Calu3 (cell line): ENCODE results near the gene PDLIM5. TPM values are rescaled to one million over a fixed set of nuclear protein-coding genes. Genes with fewer than 3 reads are reported as not detected.
A peak's percentile ranks its signal among the peaks of the same experiment; 100 is the strongest.

Source experiments
- BruUV-seq: library from RNA; stranded (reverse); fragments of 400-500 nt; replicated peaks from 2 replicates; lab custom pipeline; 2021; lab: Mats Ljungman, UMichigan
- CTCF ChIA-PET: fragments of 300-600 bp; sonication (Branson Sonifier 250); formaldehyde crosslinking; loops from one replicate; lab custom pipeline; 2022; ENCODE audit warnings: antibody characterized with exemption; lab: Charles Lee
- DNase-seq: peaks from one replicate; pipeline ENCODE4 v3.0.0; 2022
- H3K27ac Mint-ChIP-seq: one replicate; pipeline ENCODE4 v1.8.0; 2022; ENCODE audit warnings: mixed read lengths; ENCODE audit not compliant: unreplicated experiment
- H3K27me3 Mint-ChIP-seq: one replicate; pipeline ENCODE4 v1.8.0; 2022; ENCODE audit warnings: mixed read lengths; ENCODE audit not compliant: unreplicated experiment
- H3K36me3 Mint-ChIP-seq: one replicate; pipeline ENCODE4 v1.8.0; 2022; ENCODE audit warnings: mild to moderate bottlenecking, moderate library complexity, mixed read lengths; ENCODE audit not compliant: insufficient read depth, unreplicated experiment
- H3K4me1 Mint-ChIP-seq: one replicate; pipeline ENCODE4 v1.8.0; 2022; ENCODE audit warnings: mild to moderate bottlenecking, low read depth, mixed read lengths; ENCODE audit not compliant: unreplicated experiment
- H3K4me3 Mint-ChIP-seq: one replicate; pipeline ENCODE4 v1.8.0; 2022; ENCODE audit warnings: mild to moderate bottlenecking, low read depth, moderate library complexity, mixed read lengths; ENCODE audit not compliant: unreplicated experiment
- H3K9me3 Mint-ChIP-seq: one replicate; pipeline ENCODE4 v1.8.0; 2022; ENCODE audit warnings: low read depth, mixed read lengths; ENCODE audit not compliant: unreplicated experiment
- intact Hi-C: fragments of 100-400 bp; cut with micrococcal nuclease; formaldehyde crosslinking; loops from one replicate; pipeline ENCODE4 v1.10.0; 2022; ENCODE audit not compliant: unreplicated experiment
- total RNA-seq: library from RNA; stranded (reverse); gene quantifications from 2 replicates; pipeline ENCODE4 v1.2.3, GENCODE V29; 2022
- TF ChIP-seq, protein P1 (sequence below): fragments of 200-600 bp; IDR thresholded peaks from one replicate; pipeline ENCODE4 v1.8.0; 2022; ENCODE audit warnings: antibody characterized with exemption; ENCODE audit not compliant: unreplicated experiment

The PDLIM5 gene
- total RNA-seq, 1 experiment from 2014 or later, result 122 TPM

GRCh38 chr4:94650134-94650495 is 198.4 kb downstream of the PDLIM5 start:
- Mint-ChIP-seq H3K4me3 (no peak overlapping the region), H3K27me3 (no peaks in the 10 kb centered on the region), H3K36me3 (peaks cover 23% of the 10 kb centered on the region), H3K4me1 (peaks cover 23% of the 10 kb centered on the region), H3K27ac (peak overlapping the region; percentile 71), H3K9me3 (no peaks in the 10 kb centered on the region)
- intact Hi-C loops, result no loop called here
- TF ChIP-seq, protein P1, sequence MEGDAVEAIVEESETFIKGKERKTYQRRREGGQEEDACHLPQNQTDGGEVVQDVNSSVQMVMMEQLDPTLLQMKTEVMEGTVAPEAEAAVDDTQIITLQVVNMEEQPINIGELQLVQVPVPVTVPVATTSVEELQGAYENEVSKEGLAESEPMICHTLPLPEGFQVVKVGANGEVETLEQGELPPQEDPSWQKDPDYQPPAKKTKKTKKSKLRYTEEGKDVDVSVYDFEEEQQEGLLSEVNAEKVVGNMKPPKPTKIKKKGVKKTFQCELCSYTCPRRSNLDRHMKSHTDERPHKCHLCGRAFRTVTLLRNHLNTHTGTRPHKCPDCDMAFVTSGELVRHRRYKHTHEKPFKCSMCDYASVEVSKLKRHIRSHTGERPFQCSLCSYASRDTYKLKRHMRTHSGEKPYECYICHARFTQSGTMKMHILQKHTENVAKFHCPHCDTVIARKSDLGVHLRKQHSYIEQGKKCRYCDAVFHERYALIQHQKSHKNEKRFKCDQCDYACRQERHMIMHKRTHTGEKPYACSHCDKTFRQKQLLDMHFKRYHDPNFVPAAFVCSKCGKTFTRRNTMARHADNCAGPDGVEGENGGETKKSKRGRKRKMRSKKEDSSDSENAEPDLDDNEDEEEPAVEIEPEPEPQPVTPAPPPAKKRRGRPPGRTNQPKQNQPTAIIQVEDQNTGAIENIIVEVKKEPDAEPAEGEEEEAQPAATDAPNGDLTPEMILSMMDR, result no peak
- no peak for DNase-seq
- CTCF ChIA-PET, result no interaction called here
- BruUV-seq, result no TSS peak

- H3K36me3 Mint-ChIP-seq, result peaks cover 23% of the 10 kb centered on the region
- TF ChIP-seq, protein P1, result no peak
- no TSS peak for BruUV-seq
- peak overlapping the region; percentile 44 for H3K4me3 Mint-ChIP-seq
- no peaks in the 10 kb centered on the region for H3K9me3 Mint-ChIP-seq
- peaks cover 23% of the 10 kb centered on the region for H3K4me1 Mint-ChIP-seq
- no peak for DNase-seq
- no peaks in the 10 kb centered on the region for H3K27me3 Mint-ChIP-seq
- CTCF ChIA-PET, result no interaction called here
- intact Hi-C loops, result no loop called here
- peak overlapping the region; percentile 71 for H3K27ac Mint-ChIP-seq
These were observed 198.9 kb downstream of the PDLIM5 start for GRCh38 chr4:94650690-94651089.

GRCh38 chr4:94653095-94653649 is 201.4 kb downstream of the PDLIM5 start:
- DNase-seq, result no peak
- Mint-ChIP-seq H3K27ac (no peak overlapping the region), H3K4me1 (peaks cover 23% of the 10 kb centered on the region), H3K36me3 (peaks cover 10% of the 10 kb centered on the region), H3K27me3 (no peaks in the 10 kb centered on the region), H3K9me3 (no peaks in the 10 kb centered on the region), H3K4me3 (no peak overlapping the region)
- intact Hi-C loops, result no loop called here
- TF ChIP-seq, protein P1, result no peak
- no TSS peak for BruUV-seq
- CTCF ChIA-PET, result interaction anchor here (0.5 kb wide), 1 partner anchor 362 kb away, joined by 3 read pairs; no protein-coding TSS in a partner anchor

- Mint-ChIP-seq H3K36me3 (peaks cover 14% of the 10 kb centered on the region), H3K4me3 (no peak overlapping the region), H3K4me1 (peaks cover 21% of the 10 kb centered on the region), H3K27me3 (no peaks in the 10 kb centered on the region), H3K27ac (no peak overlapping the region), H3K9me3 (no peaks in the 10 kb centered on the region)
- CTCF ChIA-PET, result no interaction called here
- no TSS peak for BruUV-seq
- DNase-seq, result no peak
- TF ChIP-seq, protein P1, result no peak
- intact Hi-C loops, result no loop called here
These were observed 202.4 kb downstream of the PDLIM5 start for GRCh38 chr4:94653984-94654609.
